Kidney epithelial cell (primary cell): ENCODE measurements around the gene VPS13C. TPM values are rescaled to one million over a fixed set of nuclear protein-coding genes. Genes with fewer than 3 reads are reported as not detected.

Experiments
- DNase-seq: peaks from one replicate; pipeline ENCODE4 v3.0.0-alpha.2; 2010; ENCODE audit warnings: low read depth
- H3K27me3 ChIP-seq: 2 replicates; pipeline ENCODE4 v1.6.0; 2011; ENCODE audit warnings: low read length; ENCODE audit not compliant: control insufficient read depth, insufficient read depth
- H3K36me3 ChIP-seq: 2 replicates; pipeline ENCODE4 v1.5.1; 2011; ENCODE audit warnings: low read length; ENCODE audit not compliant: control insufficient read depth, insufficient read depth
- H3K4me3 ChIP-seq: 2 replicates; pipeline ENCODE4 v1.5.1; 2011; ENCODE audit warnings: low read depth, mild to moderate bottlenecking, control low read depth, low read length
- CTCF ChIP-seq: IDR thresholded peaks from 2 replicates; pipeline ENCODE4 v1.5.1; 2011; ENCODE audit warnings: mild to moderate bottlenecking, moderate library complexity, low read length, control low read depth, inconsistent platforms; ENCODE audit not compliant: insufficient read depth, poor library complexity, severe bottlenecking
- total RNA-seq: library from RNA; depleted of rRNA; stranded (reverse); fragments of >200 nt; gene quantifications from 2 replicates; pipeline ENCODE4 v1.2.3, GENCODE V29; 2015

VPS13C gene
- total RNA-seq, 1 donor from 2014 or later: 48.3 TPM

DNA sequence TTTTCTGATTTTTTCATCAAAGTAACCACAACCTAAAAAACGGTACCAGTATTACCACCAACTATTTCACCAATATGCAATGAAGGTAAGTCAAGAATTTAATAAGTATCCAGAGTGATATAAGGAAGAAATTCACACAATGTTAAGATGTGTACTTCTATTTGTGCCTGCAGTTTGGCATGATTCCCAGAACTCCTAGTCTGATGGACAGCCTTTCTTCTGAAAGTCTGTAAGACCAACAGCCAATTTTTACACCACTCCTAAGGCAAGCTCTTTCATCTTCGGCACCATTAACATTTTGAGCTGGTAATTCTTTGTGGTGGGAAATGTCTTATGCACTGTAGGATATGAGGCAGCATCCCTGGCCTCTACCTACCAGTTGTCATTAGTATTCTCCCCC is 108.3 kb downstream of the VPS13C start:
- TF ChIP-seq CTCF: no peak
- H3K27me3 ChIP-seq: no peaks in the 10 kb centered on the region
- DNase-seq: no peak
- no peaks in the 10 kb centered on the region for H3K36me3 ChIP-seq
- H3K4me3 ChIP-seq: no peak overlapping the region

GRCh38 chr15:61946778-61947177 is 113.5 kb downstream of the VPS13C start:
- no peak overlapping the region for H3K4me3 ChIP-seq
- no peak for TF ChIP-seq CTCF
- no peak for DNase-seq
- peaks cover 1% of the 10 kb centered on the region for H3K36me3 ChIP-seq
- H3K27me3 ChIP-seq: no peaks in the 10 kb centered on the region

DNA sequence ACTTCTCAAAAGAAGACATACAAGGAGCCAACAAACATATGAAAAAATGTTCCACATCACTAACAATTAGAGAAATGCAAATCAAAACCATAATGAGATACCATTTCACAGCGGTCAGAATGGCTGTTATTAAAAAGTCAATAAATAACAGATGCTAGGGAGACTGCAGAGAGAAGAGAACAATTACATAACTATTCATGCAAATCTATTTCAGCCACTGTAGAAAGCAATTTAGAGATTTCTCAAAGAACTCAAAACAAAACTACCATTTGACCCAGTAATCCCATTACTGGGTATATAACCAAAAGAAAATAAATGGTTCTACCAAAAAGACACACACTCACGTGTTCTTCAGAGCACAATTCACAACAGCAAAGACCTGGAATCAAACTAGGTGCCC is 116.3 kb downstream of the VPS13C start:
- no peak for DNase-seq
- no peak for TF ChIP-seq CTCF
- H3K27me3 ChIP-seq: no peaks in the 10 kb centered on the region
- H3K36me3 ChIP-seq: peaks cover 1% of the 10 kb centered on the region
- no peak overlapping the region for H3K4me3 ChIP-seq

- H3K27me3 ChIP-seq: no peaks in the 10 kb centered on the region
- DNase-seq: no peak
- no peak for TF ChIP-seq CTCF
- no peak overlapping the region for H3K4me3 ChIP-seq
- H3K36me3 ChIP-seq: no peaks in the 10 kb centered on the region
Observed at GRCh38 chr15:61938249-61938648, 122.0 kb downstream of the VPS13C start.

GRCh38 chr15:61936528-61937195 is 123.6 kb downstream of the VPS13C start:
- H3K27me3 ChIP-seq: no peaks in the 10 kb centered on the region
- no peaks in the 10 kb centered on the region for H3K36me3 ChIP-seq
- no peak for DNase-seq
- no peak for TF ChIP-seq CTCF
- H3K4me3 ChIP-seq: no peak overlapping the region

DNA sequence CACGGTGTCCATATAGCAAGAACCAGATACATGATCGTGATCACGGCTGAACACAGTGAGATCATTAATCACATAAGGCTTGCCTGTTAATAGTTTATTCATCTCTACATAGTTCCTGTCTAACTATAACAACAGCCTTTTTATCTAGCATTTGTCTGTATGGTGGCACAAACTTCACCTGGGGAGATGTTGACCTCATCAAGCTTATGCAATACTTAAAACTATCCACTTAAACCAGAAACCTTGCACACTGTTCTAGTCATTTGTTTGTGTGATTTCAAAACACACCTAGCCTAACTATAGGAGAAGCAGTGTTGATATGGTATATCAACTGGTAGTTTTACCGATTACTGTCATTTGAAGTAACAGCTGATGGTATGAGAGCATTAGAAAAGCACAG is 124.8 kb downstream of the VPS13C start:
- H3K27me3 ChIP-seq: no peaks in the 10 kb centered on the region
- TF ChIP-seq CTCF: no peak
- no peak for DNase-seq
- no peak overlapping the region for H3K4me3 ChIP-seq
- H3K36me3 ChIP-seq: no peaks in the 10 kb centered on the region
